HepG2 (cell line): Measurements from ENCODE around the gene EIF3J. TPM values are rescaled to one million over a fixed set of nuclear protein-coding genes. Genes with fewer than 3 reads are reported as not detected.

Experiments used
- ATAD3A ChIP-seq: sonication (generic); formaldehyde crosslinking; IDR thresholded peaks from 2 replicates; pipeline ENCODE4 v1.4.0; 2020; ENCODE audit warnings: missing genetic modification reagents
- BORCS8-MEF2B ChIP-seq: sonication (generic); formaldehyde crosslinking; IDR thresholded peaks from 2 replicates; pipeline ENCODE4 v1.8.0; 2022; ENCODE audit warnings: mild to moderate bottlenecking, missing genetic modification reagents
- EHMT2 ChIP-seq: fragments of 200-600 bp; sonication (generic); IDR thresholded peaks from 2 replicates; pipeline ENCODE4 v1.7.0; 2017; ENCODE audit warnings: antibody characterized with exemption, low read depth, low read length, borderline replicate concordance
- HDAC6 ChIP-seq: fragments of 200-600 bp; sonication (generic); IDR thresholded peaks from 2 replicates; pipeline ENCODE4 v1.7.0; 2017; ENCODE audit warnings: mild to moderate bottlenecking, antibody characterized with exemption, low read length, low read depth
- HNRNPLL ChIP-seq: fragments of 200-400 bp; formaldehyde crosslinking; IDR thresholded peaks from 2 replicates; pipeline ENCODE4 v1.6.1; 2017; ENCODE audit warnings: mild to moderate bottlenecking, low read depth, low read length; ENCODE audit not compliant: poor library complexity, severe bottlenecking
- KDM3A ChIP-seq: IDR thresholded peaks from 2 replicates; pipeline ENCODE4 v1.6.1; 2018; ENCODE audit warnings: low read depth, missing compliant biosample characterization
- MYC ChIP-seq: sonication (generic); formaldehyde crosslinking; IDR thresholded peaks from 2 replicates; pipeline ENCODE4 v1.9.0; 2021; ENCODE audit warnings: missing genetic modification reagents, borderline replicate concordance
- POLR2AphosphoS5 ChIP-seq: IDR thresholded peaks from 2 replicates; pipeline ENCODE4 v1.6.1; 2012; ENCODE audit warnings: low read depth, low read length
- ZBTB21 ChIP-seq: sonication (generic); formaldehyde crosslinking; IDR thresholded peaks from 2 replicates; pipeline ENCODE4 v1.4.0; 2020; ENCODE audit warnings: missing genetic modification reagents
- ZNF549 ChIP-seq: sonication (generic); formaldehyde crosslinking; IDR thresholded peaks from 2 replicates; pipeline ENCODE4 v1.5.0; 2020; ENCODE audit warnings: missing genetic modification reagents
- ZNF724P ChIP-seq: sonication (generic); formaldehyde crosslinking; IDR thresholded peaks from 2 replicates; pipeline ENCODE4 v1.8.0; 2022; ENCODE audit warnings: missing genetic modification reagents, borderline replicate concordance
- ZSCAN12 ChIP-seq: sonication (generic); formaldehyde crosslinking; IDR thresholded peaks from 2 replicates; pipeline ENCODE4 v1.9.0; 2021; ENCODE audit warnings: mild to moderate bottlenecking, missing genetic modification reagents
- polyA plus RNA-seq, 8 experiments: library from polyadenylated mRNA; depleted of rRNA in 3 of 8; stranded (reverse) in 7 of 8; unstranded in 1 of 8; fragments of >200 nt; fragmentation: Illumina TruSeq in 4 of 8; extraction: Trizol in 4 of 8; gene quantifications; 2 replicates each; pipeline versions ENCODE4 v1.2.1 to v1.2.3, GENCODE V29; 2011 to 2016; ENCODE audit warnings: low read depth in 4 of 8, missing spikeins in 1 of 8, mixed read lengths in 1 of 8; ENCODE audit not compliant: insufficient read depth in 1 of 8
- total RNA-seq, 5 experiments: library from RNA; depleted of rRNA; stranded (reverse); fragments of >200 nt; fragmentation: Illumina TruSeq; extraction: Trizol; gene quantifications; 2 replicates each; pipeline ENCODE4 v1.2.3, GENCODE V29; 2016; ENCODE audit warnings: low read depth in 1 of 5
- TF ChIP-seq, protein P1 (sequence below): sonication (generic); formaldehyde crosslinking; IDR thresholded peaks from one replicate; pipeline ENCODE4 v1.5.1; 2020; ENCODE audit warnings: mild to moderate bottlenecking, missing genetic modification reagents; ENCODE audit errors: not compliant biosample characterization
- TF ChIP-seq, protein P2 (sequence below): sonication (generic); formaldehyde crosslinking; IDR thresholded peaks from 2 replicates; pipeline ENCODE4 v1.8.0; 2022; ENCODE audit warnings: missing genetic modification reagents, mild to moderate bottlenecking, inconsistent platforms, borderline replicate concordance
- TF ChIP-seq, protein P3 (sequence below): sonication (generic); formaldehyde crosslinking; IDR thresholded peaks from 2 replicates; pipeline ENCODE4 v1.8.0; 2022; ENCODE audit warnings: missing genetic modification reagents, mild to moderate bottlenecking, moderate library complexity, borderline replicate concordance
- TF ChIP-seq, protein P4 (sequence below): sonication (generic); formaldehyde crosslinking; IDR thresholded peaks from 2 replicates; pipeline ENCODE4 v1.4.0; 2020; ENCODE audit warnings: mild to moderate bottlenecking, missing genetic modification reagents
- TF ChIP-seq, protein P5 (sequence below): sonication (generic); formaldehyde crosslinking; IDR thresholded peaks from 2 replicates; pipeline ENCODE4 v1.4.0; 2020; ENCODE audit warnings: missing genetic modification reagents

Gene EIF3J
- total and polyA plus RNA-seq, 2 of the 13 experiments (the other 11 are each of a cell fraction or from before 2014, with no cell fraction given) = 51.7 to 69.2 TPM

DNA sequence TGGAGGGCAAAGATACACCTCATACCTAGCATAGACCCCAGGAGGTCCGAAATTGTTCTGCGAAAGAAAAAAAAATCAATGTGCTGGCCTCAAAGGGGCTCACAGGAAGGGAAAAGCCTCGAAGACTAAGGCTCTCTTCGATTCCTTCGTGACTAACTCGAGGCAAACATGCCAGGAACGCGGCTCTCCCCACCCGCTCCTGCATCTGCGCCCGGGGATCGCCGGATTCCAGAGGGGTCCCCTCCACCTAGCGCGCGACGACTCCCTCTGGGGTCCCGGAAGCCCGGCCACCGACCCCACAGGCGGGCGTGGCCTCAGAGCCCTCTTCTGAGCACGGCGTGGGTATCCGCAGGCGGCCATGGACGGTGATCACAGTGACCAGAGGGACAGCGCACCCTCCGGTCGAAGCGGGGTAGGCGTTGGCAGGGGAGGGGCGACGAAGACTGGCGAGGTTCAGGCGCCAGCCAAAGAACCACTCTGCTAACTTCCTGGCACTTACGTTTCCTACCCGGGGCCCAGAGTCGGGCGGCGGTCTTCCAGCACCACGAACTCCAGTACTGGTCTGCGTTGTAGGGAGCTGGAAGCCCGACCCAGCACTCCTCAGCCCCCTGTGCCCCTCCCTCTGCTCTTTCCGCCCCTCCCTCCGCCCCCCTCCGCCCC is 515 bp upstream of the EIF3J start (continued):
- TF ChIP-seq, protein P1, sequence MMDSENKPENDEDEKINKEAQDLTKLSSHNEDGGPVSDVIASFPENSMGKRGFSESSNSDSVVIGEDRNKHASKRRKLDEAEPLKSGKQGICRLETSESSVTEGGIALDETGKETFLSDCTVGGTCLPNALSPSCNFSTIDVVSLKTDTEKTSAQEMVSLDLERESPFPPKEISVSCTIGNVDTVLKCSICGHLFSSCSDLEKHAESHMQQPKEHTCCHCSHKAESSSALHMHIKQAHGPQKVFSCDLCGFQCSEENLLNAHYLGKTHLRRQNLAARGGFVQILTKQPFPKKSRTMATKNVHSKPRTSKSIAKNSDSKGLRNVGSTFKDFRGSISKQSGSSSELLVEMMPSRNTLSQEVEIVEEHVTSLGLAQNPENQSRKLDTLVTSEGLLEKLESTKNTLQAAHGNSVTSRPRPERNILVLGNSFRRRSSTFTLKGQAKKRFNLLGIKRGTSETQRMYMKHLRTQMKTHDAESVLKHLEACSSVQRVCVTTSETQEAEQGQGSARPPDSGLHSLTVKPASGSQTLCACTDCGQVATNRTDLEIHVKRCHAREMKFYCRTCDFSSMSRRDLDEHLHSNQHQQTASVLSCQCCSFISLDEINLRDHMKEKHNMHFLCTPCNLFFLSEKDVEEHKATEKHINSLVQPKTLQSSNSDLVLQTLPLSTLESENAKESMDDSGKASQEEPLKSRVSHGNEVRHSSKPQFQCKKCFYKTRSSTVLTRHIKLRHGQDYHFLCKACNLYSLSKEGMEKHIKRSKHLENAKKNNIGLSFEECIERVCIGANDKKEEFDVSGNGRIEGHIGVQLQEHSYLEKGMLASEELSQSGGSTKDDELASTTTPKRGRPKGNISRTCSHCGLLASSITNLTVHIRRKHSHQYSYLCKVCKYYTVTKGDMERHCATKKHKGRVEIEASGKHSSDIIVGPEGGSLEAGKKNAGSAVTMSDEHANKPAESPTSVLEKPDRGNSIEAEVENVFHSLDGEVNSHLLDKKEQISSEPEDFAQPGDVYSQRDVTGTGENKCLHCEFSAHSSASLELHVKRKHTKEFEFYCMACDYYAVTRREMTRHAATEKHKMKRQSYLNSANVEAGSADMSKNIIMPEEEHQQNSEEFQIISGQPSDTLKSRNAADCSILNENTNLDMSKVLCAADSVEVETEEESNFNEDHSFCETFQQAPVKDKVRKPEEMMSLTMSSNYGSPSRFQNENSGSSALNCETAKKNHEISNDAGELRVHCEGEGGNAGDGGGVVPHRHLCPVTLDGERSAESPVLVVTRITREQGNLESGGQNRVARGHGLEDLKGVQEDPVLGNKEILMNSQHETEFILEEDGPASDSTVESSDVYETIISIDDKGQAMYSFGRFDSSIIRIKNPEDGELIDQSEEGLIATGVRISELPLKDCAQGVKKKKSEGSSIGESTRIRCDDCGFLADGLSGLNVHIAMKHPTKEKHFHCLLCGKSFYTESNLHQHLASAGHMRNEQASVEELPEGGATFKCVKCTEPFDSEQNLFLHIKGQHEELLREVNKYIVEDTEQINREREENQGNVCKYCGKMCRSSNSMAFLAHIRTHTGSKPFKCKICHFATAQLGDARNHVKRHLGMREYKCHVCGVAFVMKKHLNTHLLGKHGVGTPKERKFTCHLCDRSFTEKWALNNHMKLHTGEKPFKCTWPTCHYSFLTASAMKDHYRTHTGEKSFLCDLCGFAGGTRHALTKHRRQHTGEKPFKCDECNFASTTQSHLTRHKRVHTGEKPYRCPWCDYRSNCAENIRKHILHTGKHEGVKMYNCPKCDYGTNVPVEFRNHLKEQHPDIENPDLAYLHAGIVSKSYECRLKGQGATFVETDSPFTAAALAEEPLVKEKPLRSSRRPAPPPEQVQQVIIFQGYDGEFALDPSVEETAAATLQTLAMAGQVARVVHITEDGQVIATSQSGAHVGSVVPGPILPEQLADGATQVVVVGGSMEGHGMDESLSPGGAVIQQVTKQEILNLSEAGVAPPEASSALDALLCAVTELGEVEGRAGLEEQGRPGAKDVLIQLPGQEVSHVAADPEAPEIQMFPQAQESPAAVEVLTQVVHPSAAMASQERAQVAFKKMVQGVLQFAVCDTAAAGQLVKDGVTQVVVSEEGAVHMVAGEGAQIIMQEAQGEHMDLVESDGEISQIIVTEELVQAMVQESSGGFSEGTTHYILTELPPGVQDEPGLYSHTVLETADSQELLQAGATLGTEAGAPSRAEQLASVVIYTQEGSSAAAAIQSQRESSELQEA (CRISPR knock-in tag) = peak; percentile 38
- TF ChIP-seq, protein P2, sequence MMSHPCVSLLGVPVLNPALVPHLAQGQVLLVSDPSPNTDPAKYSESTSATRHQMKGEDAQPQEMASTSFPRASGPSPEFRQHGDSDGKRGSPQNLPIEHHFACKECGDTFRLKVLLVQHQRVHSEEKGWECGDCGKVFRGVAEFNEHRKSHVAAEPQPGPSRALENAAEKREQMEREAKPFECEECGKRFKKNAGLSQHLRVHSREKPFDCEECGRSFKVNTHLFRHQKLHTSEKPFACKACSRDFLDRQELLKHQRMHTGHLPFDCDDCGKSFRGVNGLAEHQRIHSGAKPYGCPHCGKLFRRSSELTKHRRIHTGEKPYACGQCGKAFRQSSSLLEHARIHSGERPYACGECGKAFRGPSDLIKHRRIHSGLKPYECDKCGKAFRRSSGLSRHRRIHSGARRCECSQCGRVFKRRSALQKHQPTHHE (CRISPR knock-in tag) = no peak
- TF ChIP-seq MYC (CRISPR knock-in tag) = peak; percentile 11; the same call in 1 of the 2 replicates
- no peak for TF ChIP-seq ATAD3A (CRISPR knock-in tag)
- TF ChIP-seq EHMT2 = no peak
- peak; percentile 75 for TF ChIP-seq HNRNPLL
- peak; percentile 73 for TF ChIP-seq BORCS8-MEF2B (CRISPR knock-in tag)
- TF ChIP-seq ZBTB21 = peak; percentile 39; the same call in 1 of the 2 replicates
- TF ChIP-seq ZSCAN12 (CRISPR knock-in tag) = no peak
- no peak for TF ChIP-seq ZNF549 (CRISPR knock-in tag)
- TF ChIP-seq ZNF724P (CRISPR knock-in tag) = no peak
- TF ChIP-seq, protein P3, sequence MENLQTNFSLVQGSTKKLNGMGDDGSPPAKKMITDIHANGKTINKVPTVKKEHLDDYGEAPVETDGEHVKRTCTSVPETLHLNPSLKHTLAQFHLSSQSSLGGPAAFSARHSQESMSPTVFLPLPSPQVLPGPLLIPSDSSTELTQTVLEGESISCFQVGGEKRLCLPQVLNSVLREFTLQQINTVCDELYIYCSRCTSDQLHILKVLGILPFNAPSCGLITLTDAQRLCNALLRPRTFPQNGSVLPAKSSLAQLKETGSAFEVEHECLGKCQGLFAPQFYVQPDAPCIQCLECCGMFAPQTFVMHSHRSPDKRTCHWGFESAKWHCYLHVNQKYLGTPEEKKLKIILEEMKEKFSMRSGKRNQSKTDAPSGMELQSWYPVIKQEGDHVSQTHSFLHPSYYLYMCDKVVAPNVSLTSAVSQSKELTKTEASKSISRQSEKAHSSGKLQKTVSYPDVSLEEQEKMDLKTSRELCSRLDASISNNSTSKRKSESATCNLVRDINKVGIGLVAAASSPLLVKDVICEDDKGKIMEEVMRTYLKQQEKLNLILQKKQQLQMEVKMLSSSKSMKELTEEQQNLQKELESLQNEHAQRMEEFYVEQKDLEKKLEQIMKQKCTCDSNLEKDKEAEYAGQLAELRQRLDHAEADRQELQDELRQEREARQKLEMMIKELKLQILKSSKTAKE (CRISPR knock-in tag) = no peak
- TF ChIP-seq, protein P4, sequence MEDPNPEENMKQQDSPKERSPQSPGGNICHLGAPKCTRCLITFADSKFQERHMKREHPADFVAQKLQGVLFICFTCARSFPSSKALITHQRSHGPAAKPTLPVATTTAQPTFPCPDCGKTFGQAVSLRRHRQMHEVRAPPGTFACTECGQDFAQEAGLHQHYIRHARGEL (CRISPR knock-in tag) = no peak
- TF ChIP-seq, protein P5, sequence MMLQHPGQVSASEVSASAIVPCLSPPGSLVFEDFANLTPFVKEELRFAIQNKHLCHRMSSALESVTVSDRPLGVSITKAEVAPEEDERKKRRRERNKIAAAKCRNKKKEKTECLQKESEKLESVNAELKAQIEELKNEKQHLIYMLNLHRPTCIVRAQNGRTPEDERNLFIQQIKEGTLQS (CRISPR knock-in tag) = 0 out of 2 replicates have a peak, but pooled peaks have one; percentile 23
- TF ChIP-seq KDM3A (CRISPR knock-in tag) = peak; percentile 65; the same call in 1 of the 2 replicates
- no peak for TF ChIP-seq HDAC6
- peak; percentile 75 for TF ChIP-seq POLR2AphosphoS5
